Measurements from ENCODE around the gene GHR.

The GHR gene

DNA sequence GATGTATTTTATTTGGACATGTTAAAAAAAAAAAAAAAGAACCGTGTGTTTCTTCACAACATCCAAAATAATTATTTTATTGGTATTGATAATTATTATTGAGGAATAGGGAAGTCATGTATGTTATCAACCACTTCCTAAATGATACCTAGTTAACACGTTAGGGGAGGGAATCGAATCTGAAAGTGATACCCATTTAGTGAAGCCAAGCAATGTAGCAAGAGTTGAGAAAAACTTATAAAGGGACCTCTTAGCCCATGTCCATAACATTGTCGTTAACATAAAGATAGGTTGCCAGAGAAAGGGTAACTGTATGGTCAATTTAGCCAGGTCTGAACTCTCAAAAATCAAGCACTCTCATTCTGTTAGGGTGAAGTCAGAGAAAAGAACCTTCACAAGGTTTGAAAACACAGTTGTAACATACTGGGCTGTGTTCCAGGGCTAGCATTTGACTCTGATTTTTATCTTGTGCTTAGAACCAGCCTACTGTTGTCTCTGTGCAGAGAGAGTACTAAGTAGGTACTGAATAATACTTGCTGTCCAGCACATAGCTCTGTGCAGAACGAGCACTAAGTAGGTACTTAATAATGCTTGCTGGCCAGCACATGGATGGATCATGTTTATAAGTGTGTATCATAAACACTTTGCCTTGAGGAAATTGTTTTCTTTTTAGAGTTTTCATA lies 60.4 kb downstream of the GHR start:
- H3K4me3 ChIP-seq, result no peak overlapping the region
- no peak overlapping the region for H3K27ac ChIP-seq
- no peak for TF ChIP-seq CTCF (IDR thresholded peaks at IDR 0.05)
- DNase-seq (ENCODE audit: low spot score), result no peak

DNA sequence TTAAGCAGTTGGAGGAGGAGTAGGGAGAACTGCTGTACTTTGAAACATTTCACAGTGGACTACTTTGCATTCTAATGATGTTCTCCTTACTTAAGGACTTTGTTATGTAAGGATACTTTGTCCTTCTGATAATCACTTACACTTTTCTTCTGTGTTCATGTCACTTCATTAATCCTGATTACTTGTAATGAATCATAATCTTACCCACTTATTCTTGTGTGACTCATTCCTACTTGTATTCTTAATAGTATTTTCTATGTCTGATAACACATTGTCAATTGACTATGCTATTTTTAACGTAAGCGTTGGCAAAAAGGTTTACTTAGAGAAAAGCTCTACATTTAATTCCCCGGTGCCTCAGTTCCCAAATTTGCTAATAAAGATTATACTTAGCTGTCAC lies 63.8 kb downstream of the GHR start:
- Histone ChIP-seq H3K27ac (no peak overlapping the region), H3K4me3 (no peak overlapping the region)
- no peak for TF ChIP-seq CTCF (IDR thresholded peaks at IDR 0.05)
- no peak for DNase-seq (ENCODE audit: low spot score)

- H3K4me3 ChIP-seq, result no peak overlapping the region
- no peak for TF ChIP-seq CTCF (IDR thresholded peaks at IDR 0.05)
- no peak overlapping the region for H3K27ac ChIP-seq
- no peak for DNase-seq (ENCODE audit: low spot score)
Measured at GRCh38 chr5:42487821-42488220, 64.6 kb downstream of the GHR start.

- Histone ChIP-seq H3K4me3 (no peak overlapping the region), H3K27ac (no peak overlapping the region)
- no peak for DNase-seq (ENCODE audit: low spot score)
- TF ChIP-seq CTCF (IDR thresholded peaks at IDR 0.05), result no peak
Measured at GRCh38 chr5:42490831-42491230, 67.6 kb downstream of the GHR start.

DNA sequence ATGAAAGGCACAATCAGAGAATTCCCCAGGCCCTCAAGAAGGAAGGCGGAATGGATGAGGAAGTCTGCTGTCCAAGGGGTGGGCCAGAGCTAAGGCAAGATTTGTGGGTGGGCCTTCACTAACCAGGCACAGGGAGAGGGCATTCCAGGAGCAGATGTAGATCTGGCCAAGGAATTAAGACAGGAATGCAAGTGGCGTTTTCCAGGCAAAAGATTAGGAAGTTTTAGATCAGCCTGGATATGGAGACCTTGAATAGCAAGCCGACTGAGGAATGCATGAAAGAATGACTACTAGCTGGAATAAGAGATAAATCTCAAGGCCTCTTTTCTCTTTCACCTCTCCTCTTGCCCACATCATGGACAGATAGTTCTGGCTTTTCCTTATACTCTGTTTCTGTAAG lies 68.5 kb downstream of the GHR start:
- H3K27ac ChIP-seq, result no peak overlapping the region
- TF ChIP-seq CTCF (IDR thresholded peaks at IDR 0.05), result no peak
- DNase-seq (ENCODE audit: low spot score), result no peak
- no peak overlapping the region for H3K4me3 ChIP-seq

DNA sequence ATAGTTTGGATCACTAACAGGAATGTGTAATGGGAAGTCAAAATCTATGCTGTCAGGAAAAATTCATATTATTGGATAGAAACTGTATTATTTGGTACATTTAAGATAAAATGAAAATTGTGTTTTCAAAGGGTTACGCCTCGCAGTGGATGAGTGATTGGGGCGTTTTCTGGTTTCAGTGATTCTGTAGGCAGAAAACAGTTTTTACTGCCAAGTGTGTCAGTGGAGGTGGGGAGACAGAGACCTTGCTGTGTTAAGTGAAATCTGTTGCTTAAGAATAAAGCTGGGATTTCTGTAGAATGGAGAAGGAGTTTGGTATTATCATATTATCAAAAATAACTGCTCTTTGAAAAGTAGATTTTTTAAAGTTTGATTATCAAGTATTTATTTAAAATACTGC lies 69.7 kb downstream of the GHR start:
- DNase-seq (ENCODE audit: low spot score), result no peak
- Histone ChIP-seq H3K27ac (no peak overlapping the region), H3K4me3 (no peak overlapping the region)
- no peak for TF ChIP-seq CTCF (IDR thresholded peaks at IDR 0.05)

GRCh38 chr5:42494414-42494813 lies 71.2 kb downstream of the GHR start:
- no peak for TF ChIP-seq CTCF (IDR thresholded peaks at IDR 0.05)
- Histone ChIP-seq H3K27ac (no peak overlapping the region), H3K4me3 (no peak overlapping the region)
- no peak for DNase-seq (ENCODE audit: low spot score)

All from coronary artery (tissue), 2 donors.